OCI-LY1 (cell line): Measurements from ENCODE around the gene TNIP1.

Experiments used
- EZH2 ChIP-seq: fragments of 200-600 bp; sonication (generic), shearing (Covaris generic); IDR thresholded peaks from 2 replicates; pipeline ENCODE4 v1.8.0; 2017; ENCODE audit warnings: borderline replicate concordance, mixed run types, mild to moderate bottlenecking, antibody characterized with exemption, low read length, moderate library complexity, mixed read lengths
- TF ChIP-seq, protein P1 (sequence below): fragments of 200-600 bp; sonication (generic), shearing (Covaris generic); IDR thresholded peaks from 2 replicates; pipeline ENCODE4 v1.5.1; 2017; ENCODE audit warnings: mild to moderate bottlenecking, antibody characterized with exemption, low read length, moderate library complexity, mixed read lengths

DNA sequence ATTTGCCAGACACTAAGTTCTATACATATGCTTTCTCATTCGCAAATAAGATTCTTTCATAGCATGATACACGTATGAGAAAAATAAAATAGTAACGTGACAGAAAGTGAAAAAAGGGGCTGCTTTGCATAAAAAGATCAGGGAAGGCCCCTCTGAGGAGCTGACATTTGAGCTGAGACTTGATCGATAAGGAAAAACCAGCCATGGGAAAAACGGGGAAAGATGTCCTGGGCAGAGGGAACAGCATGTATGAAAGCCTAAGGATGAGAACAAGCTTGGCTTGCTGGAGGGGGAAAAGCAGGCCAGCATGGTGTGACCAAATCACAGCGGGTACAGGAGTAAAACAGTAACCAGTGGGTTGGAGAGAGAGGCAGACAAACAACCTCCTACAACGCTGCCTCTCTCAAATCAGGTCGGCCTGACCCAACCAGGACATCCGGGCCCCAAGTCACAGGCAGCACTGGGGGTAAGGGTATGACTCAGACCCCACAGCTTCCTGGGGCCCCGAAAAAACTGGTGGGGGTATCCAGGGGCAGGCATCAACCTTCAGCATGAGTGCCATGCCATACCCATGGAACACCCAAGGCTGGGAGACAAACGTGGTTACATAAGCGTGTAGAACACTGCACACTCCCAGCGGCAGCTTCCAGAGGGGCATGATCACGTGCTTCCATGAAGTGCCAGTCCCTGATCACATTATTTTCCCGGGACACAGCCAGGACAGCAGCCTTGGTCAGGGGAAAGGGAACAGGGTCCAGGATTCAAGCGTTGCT lies 2.2 kb downstream of the TNIP1 start:
- TF ChIP-seq, protein P1, sequence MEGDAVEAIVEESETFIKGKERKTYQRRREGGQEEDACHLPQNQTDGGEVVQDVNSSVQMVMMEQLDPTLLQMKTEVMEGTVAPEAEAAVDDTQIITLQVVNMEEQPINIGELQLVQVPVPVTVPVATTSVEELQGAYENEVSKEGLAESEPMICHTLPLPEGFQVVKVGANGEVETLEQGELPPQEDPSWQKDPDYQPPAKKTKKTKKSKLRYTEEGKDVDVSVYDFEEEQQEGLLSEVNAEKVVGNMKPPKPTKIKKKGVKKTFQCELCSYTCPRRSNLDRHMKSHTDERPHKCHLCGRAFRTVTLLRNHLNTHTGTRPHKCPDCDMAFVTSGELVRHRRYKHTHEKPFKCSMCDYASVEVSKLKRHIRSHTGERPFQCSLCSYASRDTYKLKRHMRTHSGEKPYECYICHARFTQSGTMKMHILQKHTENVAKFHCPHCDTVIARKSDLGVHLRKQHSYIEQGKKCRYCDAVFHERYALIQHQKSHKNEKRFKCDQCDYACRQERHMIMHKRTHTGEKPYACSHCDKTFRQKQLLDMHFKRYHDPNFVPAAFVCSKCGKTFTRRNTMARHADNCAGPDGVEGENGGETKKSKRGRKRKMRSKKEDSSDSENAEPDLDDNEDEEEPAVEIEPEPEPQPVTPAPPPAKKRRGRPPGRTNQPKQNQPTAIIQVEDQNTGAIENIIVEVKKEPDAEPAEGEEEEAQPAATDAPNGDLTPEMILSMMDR, result no peak
- TF ChIP-seq EZH2, result no peak
